ENCODE measurements around the gene KCNIP4. TPM values are rescaled to one million over a fixed set of nuclear protein-coding genes. Genes with fewer than 3 reads are reported as not detected.

KCNIP4 gene
- total RNA-seq, 1 donor from 2014 or later = not detected

DNA sequence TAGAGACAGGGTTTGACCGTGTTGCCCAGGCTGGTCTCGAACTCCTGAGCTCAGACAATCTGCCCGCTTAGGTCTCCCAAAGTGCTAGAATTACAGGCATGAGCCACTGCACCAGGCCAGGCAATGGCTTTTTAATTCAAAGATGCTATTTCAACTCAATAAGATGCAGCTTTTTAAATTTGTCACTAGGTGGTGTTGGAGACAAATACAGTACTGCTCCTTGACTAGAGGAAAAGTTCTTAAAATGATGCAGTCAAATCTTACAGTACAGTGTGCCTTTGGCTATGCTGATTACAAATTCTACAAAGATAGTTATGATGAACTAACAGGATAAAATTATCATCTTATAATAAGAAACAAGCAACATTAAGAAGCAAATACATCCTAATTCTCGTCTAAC, 441.1 kb downstream of the KCNIP4 start:
- no peak for DNase-seq
- no peak overlapping the region for H3K4me3 ChIP-seq
- no peaks in the 10 kb centered on the region for H3K9me3 ChIP-seq
- ATAC-seq = no peak
- intact Hi-C loops (cut with DNase I) = no loop called here
- TF ChIP-seq, protein P1, sequence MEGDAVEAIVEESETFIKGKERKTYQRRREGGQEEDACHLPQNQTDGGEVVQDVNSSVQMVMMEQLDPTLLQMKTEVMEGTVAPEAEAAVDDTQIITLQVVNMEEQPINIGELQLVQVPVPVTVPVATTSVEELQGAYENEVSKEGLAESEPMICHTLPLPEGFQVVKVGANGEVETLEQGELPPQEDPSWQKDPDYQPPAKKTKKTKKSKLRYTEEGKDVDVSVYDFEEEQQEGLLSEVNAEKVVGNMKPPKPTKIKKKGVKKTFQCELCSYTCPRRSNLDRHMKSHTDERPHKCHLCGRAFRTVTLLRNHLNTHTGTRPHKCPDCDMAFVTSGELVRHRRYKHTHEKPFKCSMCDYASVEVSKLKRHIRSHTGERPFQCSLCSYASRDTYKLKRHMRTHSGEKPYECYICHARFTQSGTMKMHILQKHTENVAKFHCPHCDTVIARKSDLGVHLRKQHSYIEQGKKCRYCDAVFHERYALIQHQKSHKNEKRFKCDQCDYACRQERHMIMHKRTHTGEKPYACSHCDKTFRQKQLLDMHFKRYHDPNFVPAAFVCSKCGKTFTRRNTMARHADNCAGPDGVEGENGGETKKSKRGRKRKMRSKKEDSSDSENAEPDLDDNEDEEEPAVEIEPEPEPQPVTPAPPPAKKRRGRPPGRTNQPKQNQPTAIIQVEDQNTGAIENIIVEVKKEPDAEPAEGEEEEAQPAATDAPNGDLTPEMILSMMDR (IDR thresholded peaks at IDR 0.05) = no peak
- H3K27ac ChIP-seq = no peak overlapping the region
- H3K4me1 ChIP-seq = no peaks in the 10 kb centered on the region
- no peaks in the 10 kb centered on the region for H3K36me3 ChIP-seq
- no peaks in the 10 kb centered on the region for H3K27me3 ChIP-seq (ENCODE audit: low read depth)

DNA sequence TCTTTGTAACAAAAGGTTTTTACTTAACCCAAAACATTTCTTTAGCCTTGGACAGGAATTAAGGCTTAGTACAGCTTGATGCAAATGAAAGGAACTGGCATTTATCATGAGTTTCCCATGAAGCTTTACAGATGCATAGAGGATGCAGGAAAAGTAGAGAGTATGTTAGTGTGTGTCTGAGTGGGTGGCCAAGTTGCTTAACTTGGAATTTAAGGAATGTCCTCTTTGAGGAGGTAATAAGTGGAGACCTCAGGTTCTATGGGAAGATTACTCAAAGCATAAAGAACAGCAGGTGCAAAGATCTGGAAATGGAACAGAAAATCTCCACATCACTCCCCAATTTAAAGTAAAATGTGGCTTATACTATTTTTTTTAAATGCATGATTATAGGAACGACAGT, 457.9 kb downstream of the KCNIP4 start:
- TF ChIP-seq, protein P1 (IDR thresholded peaks at IDR 0.05) = no peak
- Histone ChIP-seq H3K9me3 (no peaks in the 10 kb centered on the region), H3K36me3 (no peaks in the 10 kb centered on the region), H3K4me3 (no peak overlapping the region), H3K4me1 (no peaks in the 10 kb centered on the region), H3K27ac (no peak overlapping the region), H3K27me3 (ENCODE audit: low read depth) (no peaks in the 10 kb centered on the region)
- ATAC-seq = no peak
- no peak for DNase-seq
- intact Hi-C loops (cut with DNase I) = no loop called here

DNA sequence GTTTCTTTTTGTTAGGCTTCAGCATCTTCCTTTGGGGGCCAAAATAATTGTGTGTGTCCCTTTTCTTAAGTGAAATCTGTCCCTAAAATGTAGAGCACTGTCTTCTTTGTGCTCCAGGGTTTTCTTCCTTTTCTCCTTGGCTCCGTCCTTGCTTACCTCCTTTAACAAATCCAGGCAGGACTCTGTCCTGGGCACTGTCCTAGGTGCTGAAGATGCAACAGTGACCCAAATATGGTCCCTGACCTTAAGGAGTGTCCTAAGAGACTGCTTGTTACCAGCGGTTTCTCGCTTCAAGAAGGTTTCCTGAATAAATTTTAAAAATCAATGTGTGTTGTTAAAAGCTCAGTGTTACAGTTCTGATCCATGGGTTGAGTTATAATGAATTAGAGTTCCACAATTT, 471.8 kb downstream of the KCNIP4 start:
- Histone ChIP-seq H3K4me1 (no peaks in the 10 kb centered on the region), H3K27ac (no peak overlapping the region), H3K36me3 (no peaks in the 10 kb centered on the region), H3K27me3 (ENCODE audit: low read depth) (no peaks in the 10 kb centered on the region), H3K4me3 (no peak overlapping the region), H3K9me3 (no peaks in the 10 kb centered on the region)
- DNase-seq (no peak), ATAC-seq (no peak)
- intact Hi-C loops (cut with DNase I) = no loop called here
- TF ChIP-seq, protein P1 (IDR thresholded peaks at IDR 0.05) = no peak

DNA sequence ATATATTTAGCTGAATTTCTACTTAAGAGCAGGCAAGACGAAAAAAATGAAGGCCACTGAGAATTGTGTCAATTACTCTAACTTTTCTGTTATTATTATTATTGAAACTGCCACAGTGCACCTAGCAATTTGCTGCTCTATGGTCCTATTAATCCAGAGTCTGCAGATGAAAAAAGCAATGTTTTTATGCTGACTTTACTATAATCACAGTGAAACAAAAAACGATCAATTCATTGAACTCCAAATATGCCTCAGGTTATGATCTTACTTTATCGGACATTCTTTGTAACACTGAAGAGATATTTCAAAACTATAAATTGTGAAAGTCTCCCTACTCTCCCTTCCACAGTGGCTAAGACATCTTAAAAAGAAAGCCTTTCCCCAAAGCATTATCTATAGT, 474.4 kb downstream of the KCNIP4 start:
- H3K36me3 ChIP-seq = no peaks in the 10 kb centered on the region
- H3K27ac ChIP-seq = no peak overlapping the region
- no peaks in the 10 kb centered on the region for H3K9me3 ChIP-seq
- H3K4me3 ChIP-seq = no peak overlapping the region
- H3K27me3 ChIP-seq (ENCODE audit: low read depth) = no peaks in the 10 kb centered on the region
- TF ChIP-seq, protein P1 (IDR thresholded peaks at IDR 0.05) = no peak
- ATAC-seq (no peak), DNase-seq (no peak)
- intact Hi-C loops (cut with DNase I) = no loop called here
- H3K4me1 ChIP-seq = no peaks in the 10 kb centered on the region

DNA sequence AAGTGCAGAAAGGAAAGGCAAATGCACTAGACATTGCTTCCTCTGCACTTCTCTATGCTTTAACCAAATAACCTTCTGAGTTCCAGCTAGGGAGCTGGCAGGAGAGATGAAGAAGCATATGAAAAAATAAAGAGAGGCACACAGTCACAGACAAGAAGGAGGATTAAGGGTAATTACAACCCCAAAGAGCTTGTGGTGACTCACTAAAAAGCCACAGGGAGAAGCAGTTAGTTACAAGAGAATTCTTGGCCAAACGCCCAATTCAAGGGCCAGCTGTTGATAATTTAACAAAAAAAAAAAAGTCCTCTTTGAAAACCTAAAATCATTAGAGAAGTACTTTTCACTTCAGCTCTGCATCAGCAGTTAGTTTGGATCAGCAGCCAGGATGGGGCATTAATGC, 478.0 kb downstream of the KCNIP4 start:
- Histone ChIP-seq H3K36me3 (no peaks in the 10 kb centered on the region), H3K27me3 (ENCODE audit: low read depth) (no peaks in the 10 kb centered on the region), H3K9me3 (no peaks in the 10 kb centered on the region), H3K27ac (no peak overlapping the region), H3K4me3 (no peak overlapping the region), H3K4me1 (no peaks in the 10 kb centered on the region)
- no peak for DNase-seq
- intact Hi-C loops (cut with DNase I) = no loop called here
- TF ChIP-seq, protein P1 (IDR thresholded peaks at IDR 0.05) = no peak
- no peak for ATAC-seq

Data from lower lobe of right lung (tissue), 2 donors.